HepG2 (cell line): ENCODE data around the gene ALOXE3. TPM values are rescaled to one million over a fixed set of nuclear protein-coding genes. Genes with fewer than 3 reads are reported as not detected.

Source experiments
- ATAC-seq: fragments of 200-7000 bp; cut with Tn5 transposase; 3 replicates; pipeline ENCODE4 v1.9.1; 2020; ENCODE audit warnings: mild to moderate bottlenecking, moderate library complexity
- BruUV-seq: library from RNA; stranded (reverse); fragments of 400-500 nt; replicated peaks from 2 replicates; lab custom pipeline; 2021; lab: Mats Ljungman, UMichigan
- CTCF ChIA-PET: fragments of 300-600 bp; formaldehyde crosslinking; extraction: SDS; loops from one replicate; lab custom pipeline; 2021; ENCODE audit warnings: low total read pairs, inconsistent platforms, low intra/inter-chr PET ratio; lab: Yijun Ruan, JAX
- POLR2A ChIA-PET: fragments of 350-600 bp; sonication (Branson Sonifier 250); formaldehyde crosslinking; loops from one replicate; lab custom pipeline; 2020; ENCODE audit warnings: antibody characterized with exemption, inconsistent platforms; lab: Yijun Ruan, JAX
- DNase-seq: peaks from one replicate; pipeline ENCODE4 v3.0.0-alpha.2; 2015; ENCODE audit warnings: low spot score
- FAIRE-seq: peaks from 3 replicates; lab custom pipeline; 2011; peaks lifted over from hg19 to GRCh38; lab: Jason Lieb, UNC
- H2AFZ ChIP-seq: one replicate; pipeline ENCODE4 v1.6.1; 2011; ENCODE audit warnings: low read length, inconsistent platforms
- H3K27ac ChIP-seq: fragments of 300-600 bp; 3 replicates; pipeline ENCODE4 v1.8.0; 2011; ENCODE audit warnings: mixed run types, mild to moderate bottlenecking, mixed read lengths, low read length, inconsistent platforms; ENCODE audit not compliant: insufficient read depth; ENCODE audit errors: extremely low read length
- H3K27me3 ChIP-seq, 2 experiments: fragments of 200-600 bp in 1 of 2; 2 replicates in 1 of 2; 3 replicates in 1 of 2; pipeline versions ENCODE4 v1.6.0 to v1.8.0; 2011; ENCODE audit warnings: low read length in 2 of 2, mild to moderate bottlenecking in 2 of 2, moderate library complexity in 2 of 2, inconsistent platforms in 1 of 2; ENCODE audit not compliant: insufficient read depth in 2 of 2, control insufficient read depth in 1 of 2
- H3K36me3 ChIP-seq, 2 experiments: fragments of 200-600 bp in 1 of 2; replicated peaks in 1 of 2; 2 replicates in 1 of 2; 3 replicates in 1 of 2; pipeline versions ENCODE4 v1.5.1 to v1.8.0; 2011; ENCODE audit warnings: low read length in 2 of 2, inconsistent platforms in 1 of 2; ENCODE audit not compliant: insufficient read depth in 2 of 2, control insufficient read depth in 1 of 2
- H3K4me1 ChIP-seq: 2 replicates; pipeline ENCODE4 v1.5.1; 2012; ENCODE audit warnings: low read length, inconsistent platforms; ENCODE audit not compliant: insufficient read depth
- H3K4me2 ChIP-seq: 2 replicates; pipeline ENCODE4 v1.6.0; 2011; ENCODE audit warnings: low read depth, low read length, inconsistent platforms
- H3K4me3 ChIP-seq, 3 experiments: fragments of 200-600 bp in 1 of 3; sonication (generic), shearing (Covaris generic) in 1 of 3; replicated peaks in 1 of 3; 2 replicates each; pipeline ENCODE4 v1.5.1; 2011 to 2016; ENCODE audit warnings: low read length in 3 of 3, inconsistent platforms in 2 of 3, low read depth in 2 of 3, mild to moderate bottlenecking in 2 of 3, control low read depth in 1 of 3, mixed read lengths in 1 of 3; ENCODE audit not compliant: insufficient read depth in 1 of 3
- H3K79me2 ChIP-seq: one replicate; pipeline ENCODE4 v1.6.1; 2011; ENCODE audit warnings: low read length, inconsistent platforms; ENCODE audit not compliant: insufficient read depth
- H3K9ac ChIP-seq: 2 replicates; pipeline ENCODE4 v1.6.0; 2011; ENCODE audit warnings: mild to moderate bottlenecking, low read depth, low read length, inconsistent platforms; ENCODE audit not compliant: insufficient read depth
- H3K9me3 ChIP-seq: 2 replicates; pipeline ENCODE4 v1.5.1; 2012; ENCODE audit warnings: mild to moderate bottlenecking, low read length
- H4K20me1 ChIP-seq: 2 replicates; pipeline ENCODE4 v1.6.0; 2011; ENCODE audit warnings: inconsistent platforms, mild to moderate bottlenecking, low read length, moderate library complexity; ENCODE audit not compliant: insufficient read depth
- AHDC1 ChIP-seq: sonication (generic); formaldehyde crosslinking; IDR thresholded peaks from 2 replicates; pipeline ENCODE4 v1.5.1; 2020; ENCODE audit warnings: mild to moderate bottlenecking, missing genetic modification reagents, borderline replicate concordance
- CEBPB ChIP-seq: IDR thresholded peaks from 2 replicates; pipeline ENCODE4 v1.6.1; 2011; ENCODE audit warnings: low read depth, low read length, improper control_type of control experiment, borderline replicate concordance
- CREB1 ChIP-seq, 2 experiments: fragments of 450-650 bp in 1 of 2; IDR thresholded peaks; 2 replicates each; pipeline ENCODE4 v1.6.1; 2016 to 2017; ENCODE audit warnings: control low read depth in 1 of 2, mild to moderate bottlenecking in 1 of 2, missing compliant biosample characterization in 1 of 2, missing genetic modification characterization in 1 of 2
- CREB3 ChIP-seq: sonication (generic); formaldehyde crosslinking; IDR thresholded peaks from 2 replicates; pipeline ENCODE4 v1.5.0; 2020; ENCODE audit warnings: missing genetic modification reagents
- HES4 ChIP-seq: sonication (generic); formaldehyde crosslinking; IDR thresholded peaks from 2 replicates; pipeline ENCODE4 v1.9.0; 2021; ENCODE audit warnings: mild to moderate bottlenecking, missing genetic modification reagents, borderline replicate concordance
- HNRNPH1 ChIP-seq: fragments of 200-400 bp; formaldehyde crosslinking; optimal IDR thresholded peaks from 2 replicates; pipeline ENCODE3; 2017; ENCODE audit warnings: mild to moderate bottlenecking, low read depth, low read length
- KDM4B ChIP-seq: sonication (generic); formaldehyde crosslinking; IDR thresholded peaks from 2 replicates; pipeline ENCODE4 v1.4.0; 2020; ENCODE audit warnings: missing genetic modification reagents
- PHF5A ChIP-seq: IDR thresholded peaks from one replicate; pipeline ENCODE4 v1.6.1; 2018; ENCODE audit warnings: low read depth, missing genetic modification reagents; ENCODE audit not compliant: unreplicated experiment
- TARDBP ChIP-seq: sonication (generic); formaldehyde crosslinking; IDR thresholded peaks from 2 replicates; pipeline ENCODE4 v1.8.0; 2022; ENCODE audit warnings: mild to moderate bottlenecking, missing genetic modification reagents
- TBX3 ChIP-seq: fragments of 450-650 bp; IDR thresholded peaks from 2 replicates; pipeline ENCODE4 v1.6.1; 2017; ENCODE audit warnings: antibody characterized with exemption, mild to moderate bottlenecking, inconsistent platforms, borderline replicate concordance
- TERF1 ChIP-seq: sonication (generic); formaldehyde crosslinking; IDR thresholded peaks from 2 replicates; pipeline ENCODE4 v1.8.0; 2022; ENCODE audit warnings: mild to moderate bottlenecking, missing genetic modification reagents, moderate library complexity
- THAP7 ChIP-seq: sonication (generic); formaldehyde crosslinking; IDR thresholded peaks from 2 replicates; pipeline ENCODE4 v1.8.1; 2023; ENCODE audit warnings: mild to moderate bottlenecking, missing genetic modification reagents
- WIZ ChIP-seq: sonication (generic); formaldehyde crosslinking; IDR thresholded peaks from 2 replicates; pipeline ENCODE4 v1.5.1; 2020; ENCODE audit warnings: mild to moderate bottlenecking, missing genetic modification reagents
- WGBS: methylation state at CpG from one replicate; pipeline ENCODE4 v1.1.6; 2017; ENCODE audit warnings: low lambda C conversion rate; 5-methylcytosine and 5-hydroxymethylcytosine counted together
- in situ Hi-C: cut with HindIII; loops from 2 replicates; pipeline ENCODE4 v1.10.0; 2017; ENCODE audit warnings: low pct_unique_long_range_greater_than_20kb; ENCODE audit not compliant: extremely low pct_ligation_motif_present
- intact Hi-C: fragments of 100-400 bp; cut with micrococcal nuclease; formaldehyde crosslinking; loops from one replicate; pipeline ENCODE4 v1.10.0; 2022; ENCODE audit not compliant: unreplicated experiment
- polyA plus RNA-seq, 8 experiments: library from polyadenylated mRNA; depleted of rRNA in 3 of 8; stranded (reverse) in 7 of 8; unstranded in 1 of 8; fragments of >200 nt; fragmentation: Illumina TruSeq in 4 of 8; extraction: Trizol in 4 of 8; gene quantifications; 2 replicates each; pipeline versions ENCODE4 v1.2.1 to v1.2.3, GENCODE V29; 2011 to 2016; ENCODE audit warnings: low read depth in 4 of 8, missing spikeins in 1 of 8, mixed read lengths in 1 of 8; ENCODE audit not compliant: insufficient read depth in 1 of 8
- total RNA-seq, 5 experiments: library from RNA; depleted of rRNA; stranded (reverse); fragments of >200 nt; fragmentation: Illumina TruSeq; extraction: Trizol; gene quantifications; 2 replicates each; pipeline ENCODE4 v1.2.3, GENCODE V29; 2016; ENCODE audit warnings: low read depth in 1 of 5

Gene ALOXE3
- total and polyA plus RNA-seq, 2 of the 13 experiments (the other 11 are each of a cell fraction or from before 2014, with no cell fraction given): 0.07 TPM; not detected in 1

GRCh38 chr17:8048736-8049135 lies 69.6 kb downstream of the ALOXE3 start:
- POLR2A ChIA-PET: interaction anchor here (1.0 kb wide), 1 partner anchor 8 kb away, joined by 3 read pairs; no protein-coding TSS in a partner anchor

More at GRCh38 chr17:8048736-8049135, 69.6 kb downstream of the ALOXE3 start:
- intact Hi-C loops: loop anchor here (2.0 kb wide), 1 partner anchor 42 kb away; no protein-coding TSS in a partner anchor
- TF ChIP-seq TBX3: no peak
- TF ChIP-seq THAP7: no peak
- TF ChIP-seq TARDBP (CRISPR knock-in tag): no peak
- no peak for TF ChIP-seq KDM4B (CRISPR knock-in tag)
- no peak for TF ChIP-seq TERF1 (CRISPR knock-in tag)
- no peak for TF ChIP-seq AHDC1 (CRISPR knock-in tag)
- TF ChIP-seq HES4 (CRISPR knock-in tag): no peak
- no peak for TF ChIP-seq PHF5A (CRISPR knock-in tag)
- TF ChIP-seq CEBPB: no peak
- no peak for TF ChIP-seq CREB1 (IDR thresholded peaks at IDR 0.05)
- TF ChIP-seq CREB1 (CRISPR knock-in tag; IDR thresholded peaks at IDR 0.05): no peak
- TF ChIP-seq WIZ (CRISPR knock-in tag): no peak
- TF ChIP-seq HNRNPH1: no peak
- no peak for TF ChIP-seq CREB3 (CRISPR knock-in tag)
- Histone ChIP-seq H3K27ac (no peak overlapping the region), H3K9me3 (no peaks in the 10 kb centered on the region), H3K4me3 (no peak overlapping the region), H3K4me2 (no peak overlapping the region), H2AFZ (no peak overlapping the region), H3K4me1 (no peaks in the 10 kb centered on the region), H4K20me1 (no peaks in the 10 kb centered on the region), H3K79me2 (no peaks in the 10 kb centered on the region), H3K36me3 (no peaks in the 10 kb centered on the region), H3K27me3 (peaks cover 12 to 84% of the 10 kb centered on the region in 2 experiments; a peak in 4 of 5 replicates), H3K9ac (no peak overlapping the region)
- ATAC-seq: no peak
- FAIRE-seq: no peak
- CTCF ChIA-PET: no interaction called here
- in situ Hi-C loops: no loop called here
- WGBS: 52% methylated on average over 5 of the region's 8 CpGs
- BruUV-seq: no TSS peak
- no peak for DNase-seq
